ENCODE measurements around the gene NCAPH2. TPM values are rescaled to one million over a fixed set of nuclear protein-coding genes. Genes with fewer than 3 reads are reported as not detected.

Gene NCAPH2
- total and polyA plus RNA-seq, 12 donors, result 13.8 to 90.5 (median 32.6) TPM

DNA sequence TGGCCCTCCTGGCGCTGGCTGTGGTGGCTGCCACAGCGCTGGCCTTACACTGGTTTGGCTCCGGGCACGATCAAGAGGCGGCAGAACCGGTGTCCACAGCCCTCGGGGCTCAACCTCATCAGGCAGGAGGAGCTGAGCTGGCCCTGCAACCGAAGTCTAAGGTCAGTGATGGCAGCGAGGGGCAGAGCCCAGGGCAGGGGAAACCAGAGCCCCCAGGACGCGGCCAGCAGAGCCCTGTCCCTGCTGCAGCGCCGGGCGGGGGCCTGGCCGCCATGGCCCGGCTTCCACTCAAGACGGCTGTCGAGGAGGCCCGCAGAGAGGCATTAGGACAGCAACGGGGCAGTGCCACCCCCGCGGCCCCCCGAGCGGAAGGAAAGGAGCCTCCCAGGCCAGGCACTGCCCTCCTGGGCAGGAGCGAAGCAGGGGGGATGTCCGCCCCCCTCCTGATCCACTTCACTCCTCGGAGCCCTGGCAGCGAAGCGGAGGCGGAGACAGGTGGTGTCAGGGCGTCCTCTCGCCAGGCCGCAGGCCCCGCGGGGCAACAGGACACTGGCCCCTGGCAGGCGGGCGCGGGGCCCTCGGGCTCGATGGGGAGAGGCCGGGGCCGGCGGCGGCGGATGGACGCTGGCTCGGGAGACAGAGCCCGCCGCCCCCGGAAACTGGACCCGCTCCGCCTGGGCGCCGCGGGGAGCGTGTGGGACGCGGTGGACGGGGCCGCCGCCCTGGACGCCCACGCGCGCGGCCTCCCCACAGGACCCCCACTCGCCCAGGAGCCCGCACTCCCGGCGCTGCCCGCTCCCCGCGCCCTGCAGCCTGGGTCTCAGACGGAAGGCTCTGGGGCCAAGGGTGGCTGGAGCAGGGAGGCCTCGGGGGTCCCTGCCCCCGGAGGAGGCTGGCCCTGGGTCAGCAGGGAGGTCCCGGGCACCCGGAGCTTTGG lies 38.6 kb downstream of the NCAPH2 start:
- DNase-seq, result no peak
- H3K27me3 ChIP-seq, result peaks cover 26% of the 10 kb centered on the region
- H3K27ac ChIP-seq, result no peak overlapping the region
- intact Hi-C loops (cut with DNase I), result no loop called here
- peaks cover 0 to 12% of the 10 kb centered on the region in 2 donors for H3K4me1 ChIP-seq (replicated peaks in 1 of 2)
- H3K36me3 ChIP-seq (replicated peaks in 1 of 2), result no peaks in the 10 kb centered on the region
- H3K9me3 ChIP-seq (replicated peaks in 1 of 3), result no peaks in the 10 kb centered on the region
- no peak for TF ChIP-seq POLR2A (IDR thresholded peaks at IDR 0.05)
- TF ChIP-seq, protein P1, sequence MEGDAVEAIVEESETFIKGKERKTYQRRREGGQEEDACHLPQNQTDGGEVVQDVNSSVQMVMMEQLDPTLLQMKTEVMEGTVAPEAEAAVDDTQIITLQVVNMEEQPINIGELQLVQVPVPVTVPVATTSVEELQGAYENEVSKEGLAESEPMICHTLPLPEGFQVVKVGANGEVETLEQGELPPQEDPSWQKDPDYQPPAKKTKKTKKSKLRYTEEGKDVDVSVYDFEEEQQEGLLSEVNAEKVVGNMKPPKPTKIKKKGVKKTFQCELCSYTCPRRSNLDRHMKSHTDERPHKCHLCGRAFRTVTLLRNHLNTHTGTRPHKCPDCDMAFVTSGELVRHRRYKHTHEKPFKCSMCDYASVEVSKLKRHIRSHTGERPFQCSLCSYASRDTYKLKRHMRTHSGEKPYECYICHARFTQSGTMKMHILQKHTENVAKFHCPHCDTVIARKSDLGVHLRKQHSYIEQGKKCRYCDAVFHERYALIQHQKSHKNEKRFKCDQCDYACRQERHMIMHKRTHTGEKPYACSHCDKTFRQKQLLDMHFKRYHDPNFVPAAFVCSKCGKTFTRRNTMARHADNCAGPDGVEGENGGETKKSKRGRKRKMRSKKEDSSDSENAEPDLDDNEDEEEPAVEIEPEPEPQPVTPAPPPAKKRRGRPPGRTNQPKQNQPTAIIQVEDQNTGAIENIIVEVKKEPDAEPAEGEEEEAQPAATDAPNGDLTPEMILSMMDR (IDR thresholded peaks at IDR 0.05), result no peak
- WGBS, 4 donors, result 45 to 100% (median 59%) methylated on average over 2 to 78 of the region's 78 CpGs
- H3K4me3 ChIP-seq, result no peak overlapping the region

DNA sequence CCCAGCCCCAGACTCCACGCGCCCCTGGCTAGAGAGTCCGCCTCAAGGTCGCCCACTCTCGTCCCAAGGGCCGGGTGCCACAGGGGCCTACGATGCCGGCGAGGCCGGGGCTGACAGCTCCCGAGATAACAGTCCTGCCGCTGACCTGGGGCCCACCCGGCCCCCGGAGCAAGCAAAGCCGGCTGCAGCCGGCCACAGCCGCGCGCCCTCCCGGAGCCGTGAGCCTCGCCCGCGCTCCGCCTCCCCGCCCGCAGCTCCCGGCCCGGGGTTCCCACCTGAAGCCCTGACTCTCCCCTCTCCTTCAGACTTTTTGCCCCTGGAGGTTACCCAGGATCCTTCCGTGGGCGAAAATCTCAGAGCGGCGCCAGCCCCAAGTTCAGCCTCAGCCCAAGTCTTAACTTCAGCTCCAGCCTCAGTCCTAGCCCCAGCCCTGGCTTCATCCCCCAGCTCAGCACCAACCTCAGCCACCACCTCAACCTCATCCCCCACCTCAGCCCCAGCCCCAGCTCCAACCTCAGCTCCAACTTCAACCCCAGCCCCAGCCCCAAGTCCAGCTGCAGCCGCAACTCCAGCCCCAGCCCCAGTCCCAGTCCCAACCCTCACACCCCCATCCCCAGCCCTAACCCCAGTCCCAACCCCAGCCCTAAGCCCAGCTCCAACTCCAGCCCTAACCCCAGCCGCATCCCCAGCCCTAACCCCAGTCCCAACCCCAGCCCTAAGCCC lies 39.4 kb downstream of the NCAPH2 start:
- intact Hi-C loops (cut with DNase I), result no loop called here
- no peaks in the 10 kb centered on the region for H3K9me3 ChIP-seq (replicated peaks in 1 of 3)
- DNase-seq, result no peak
- no peak for TF ChIP-seq POLR2A (IDR thresholded peaks at IDR 0.05)
- TF ChIP-seq, protein P1 (IDR thresholded peaks at IDR 0.05), result no peak
- peaks cover 26% of the 10 kb centered on the region for H3K27me3 ChIP-seq
- no peak overlapping the region for H3K27ac ChIP-seq
- H3K4me1 ChIP-seq (replicated peaks in 1 of 2), result peaks cover 0 to 12% of the 10 kb centered on the region in 2 donors
- WGBS, 4 donors, result 22 to 67% (median 25%) methylated on average over 5 to 35 of the region's 35 CpGs
- no peaks in the 10 kb centered on the region for H3K36me3 ChIP-seq (replicated peaks in 1 of 2)
- no peak overlapping the region for H3K4me3 ChIP-seq

DNA sequence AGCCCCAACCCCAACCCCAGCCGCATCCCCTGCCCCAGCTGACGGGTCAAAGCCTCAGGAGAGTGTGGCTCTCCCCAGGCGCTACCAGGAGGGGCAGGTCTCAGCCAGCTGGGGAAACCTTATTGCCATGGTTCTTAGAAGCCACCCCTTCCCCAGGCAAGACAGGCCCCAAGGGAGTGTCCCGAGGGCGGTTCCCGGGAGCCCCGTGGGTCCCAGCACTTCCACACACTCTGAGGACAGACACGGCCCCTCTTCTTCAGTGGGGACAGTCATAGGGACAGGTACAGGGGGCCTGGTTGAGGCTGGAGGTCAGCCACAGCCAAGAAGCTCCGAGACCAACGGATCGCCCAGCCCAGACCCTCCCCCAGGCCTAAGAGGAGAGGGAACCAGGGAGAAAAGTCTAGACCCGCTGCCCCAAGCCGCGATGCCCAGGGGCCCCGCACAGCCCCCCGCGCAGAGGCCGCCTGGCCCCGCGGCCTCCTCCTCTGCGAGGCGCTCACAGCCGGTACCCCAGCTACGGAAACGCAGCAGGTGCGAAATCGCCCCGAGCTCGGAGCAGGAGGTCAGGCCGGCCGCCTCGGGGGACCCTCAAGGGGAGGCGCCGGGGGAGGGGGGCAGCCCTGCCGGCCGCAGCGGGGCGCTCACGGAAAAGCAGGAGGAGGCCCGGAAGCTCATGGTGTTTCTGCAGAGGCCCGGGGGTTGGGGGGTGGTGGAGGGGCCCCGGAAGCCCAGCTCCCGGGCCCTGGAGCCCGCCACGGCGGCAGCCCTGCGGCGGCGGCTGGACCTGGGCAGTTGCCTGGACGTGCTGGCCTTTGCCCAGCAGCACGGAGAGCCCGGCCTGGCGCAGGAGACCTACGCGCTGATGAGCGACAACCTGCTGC lies 40.3 kb downstream of the NCAPH2 start:
- Histone ChIP-seq H3K4me3 (peak overlapping the region in 1 of 4 donors; percentile 23), H3K27me3 (peaks cover 26% of the 10 kb centered on the region), H3K4me1 (replicated peaks in 1 of 2) (peaks cover 0 to 12% of the 10 kb centered on the region in 2 donors), H3K36me3 (replicated peaks in 1 of 2) (no peaks in the 10 kb centered on the region), H3K9me3 (replicated peaks in 1 of 3) (no peaks in the 10 kb centered on the region), H3K27ac (no peak overlapping the region)
- no peak for DNase-seq
- TF ChIP-seq POLR2A (IDR thresholded peaks at IDR 0.05), result no peak
- TF ChIP-seq, protein P1 (IDR thresholded peaks at IDR 0.05), result no peak
- intact Hi-C loops (cut with DNase I), result no loop called here
- 37 to 50% (median 41%) methylated on average over 10 to 56 of the region's 56 CpGs for WGBS, 4 donors
